Coronary artery (tissue), 2 donors: ENCODE measurements around the gene KRTAP1-5.
"Not testable (repeated sequence)": the region's sequence is repeated elsewhere in the genome, so short reads cannot be mapped to it uniquely, and the experiment has no call there.

Experiments
- DNase-seq: peaks from one replicate; pipeline ENCODE4 v3.0.0-alpha.2; 2017; ENCODE audit warnings: low spot score
- H3K27ac ChIP-seq, 2 donors: fragments of 200-600 bp; sonication (generic); one replicate each; pipeline ENCODE4 v1.5.1; 2016 to 2019
- H3K4me3 ChIP-seq: fragments of 200-600 bp; sonication (generic); 2 replicates; pipeline ENCODE4 v1.5.1; 2016; ENCODE audit warnings: mild to moderate bottlenecking, moderate library complexity
- TF ChIP-seq, protein P1 (sequence below): fragments of 200-600 bp; sonication (generic); IDR thresholded peaks from one replicate; pipeline ENCODE4 v1.5.1; 2019; ENCODE audit warnings: antibody characterized with exemption

Gene KRTAP1-5

GRCh38 chr17:41058741-41059140 is 31.7 kb upstream of the KRTAP1-5 start:
- H3K4me3 ChIP-seq: no peak overlapping the region
- no peak for DNase-seq
- TF ChIP-seq, protein P1, sequence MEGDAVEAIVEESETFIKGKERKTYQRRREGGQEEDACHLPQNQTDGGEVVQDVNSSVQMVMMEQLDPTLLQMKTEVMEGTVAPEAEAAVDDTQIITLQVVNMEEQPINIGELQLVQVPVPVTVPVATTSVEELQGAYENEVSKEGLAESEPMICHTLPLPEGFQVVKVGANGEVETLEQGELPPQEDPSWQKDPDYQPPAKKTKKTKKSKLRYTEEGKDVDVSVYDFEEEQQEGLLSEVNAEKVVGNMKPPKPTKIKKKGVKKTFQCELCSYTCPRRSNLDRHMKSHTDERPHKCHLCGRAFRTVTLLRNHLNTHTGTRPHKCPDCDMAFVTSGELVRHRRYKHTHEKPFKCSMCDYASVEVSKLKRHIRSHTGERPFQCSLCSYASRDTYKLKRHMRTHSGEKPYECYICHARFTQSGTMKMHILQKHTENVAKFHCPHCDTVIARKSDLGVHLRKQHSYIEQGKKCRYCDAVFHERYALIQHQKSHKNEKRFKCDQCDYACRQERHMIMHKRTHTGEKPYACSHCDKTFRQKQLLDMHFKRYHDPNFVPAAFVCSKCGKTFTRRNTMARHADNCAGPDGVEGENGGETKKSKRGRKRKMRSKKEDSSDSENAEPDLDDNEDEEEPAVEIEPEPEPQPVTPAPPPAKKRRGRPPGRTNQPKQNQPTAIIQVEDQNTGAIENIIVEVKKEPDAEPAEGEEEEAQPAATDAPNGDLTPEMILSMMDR: no peak
- H3K27ac ChIP-seq: no peak overlapping the region

DNA sequence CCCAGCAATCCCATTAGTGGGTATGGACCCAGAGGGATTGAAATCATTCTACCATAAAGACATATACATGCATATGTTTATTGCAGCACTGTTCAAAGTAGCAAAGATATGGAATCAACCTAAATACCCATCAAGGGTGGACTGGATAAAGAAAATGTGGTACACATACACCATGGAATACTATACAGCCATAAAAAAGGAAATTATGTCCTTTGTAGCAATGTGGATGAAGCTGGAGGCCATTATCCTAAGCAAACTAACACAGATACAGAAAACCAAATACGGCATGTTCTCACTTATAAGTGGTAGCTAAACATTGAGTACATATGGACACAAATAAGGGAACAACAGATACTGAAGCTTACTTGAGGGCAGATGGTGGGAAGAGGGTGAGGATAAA is 30.5 kb upstream of the KRTAP1-5 start:
- TF ChIP-seq, protein P1: no peak
- H3K27ac ChIP-seq: no peak overlapping the region
- no peak overlapping the region for H3K4me3 ChIP-seq
- no peak for DNase-seq

- H3K4me3 ChIP-seq, H3K27ac ChIP-seq, DNase-seq: not testable (repeated sequence)
Measured at GRCh38 chr17:41055130-41055529, 28.1 kb upstream of the KRTAP1-5 start, which contains the start of gene KRTAP2-2. KRTAP2-2 (minus strand) TSS chr17:41055230; CDS start chr17:41055211, 19 bp downstream.

- not testable (repeated sequence) for DNase-seq, H3K27ac ChIP-seq, H3K4me3 ChIP-seq
Measured at GRCh38 chr17:41054556-41054955, 27.5 kb upstream of the KRTAP1-5 start.

- DNase-seq: no peak
- Histone ChIP-seq H3K27ac (no peak overlapping the region), H3K4me3 (no peak overlapping the region)
- TF ChIP-seq, protein P1: no peak
Measured at GRCh38 chr17:41054025-41054424, 27.0 kb upstream of the KRTAP1-5 start.

- TF ChIP-seq, protein P1: no peak
- Histone ChIP-seq H3K27ac (no peak overlapping the region), H3K4me3 (no peak overlapping the region)
- no peak for DNase-seq
Measured at GRCh38 chr17:41052566-41052965, 25.6 kb upstream of the KRTAP1-5 start.

DNA sequence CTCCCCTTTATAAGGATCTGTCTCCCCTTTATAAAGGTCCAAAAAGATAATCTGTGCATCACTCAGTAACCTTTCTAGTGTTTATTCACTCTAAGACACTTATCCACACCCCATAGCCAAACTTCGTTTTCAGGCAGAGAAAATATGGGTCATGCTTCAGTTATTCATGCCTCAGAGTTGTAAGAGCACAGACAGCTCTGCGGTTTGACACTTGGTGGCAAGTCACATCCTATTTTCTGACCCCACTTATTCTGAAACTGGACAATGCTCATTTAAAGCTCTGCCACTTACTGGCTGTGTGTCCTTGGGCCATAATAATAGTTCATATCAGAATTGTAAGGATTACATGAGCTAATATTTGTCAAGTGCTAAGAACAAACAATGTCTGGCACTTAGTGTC is 22.1 kb upstream of the KRTAP1-5 start:
- TF ChIP-seq, protein P1: no peak
- DNase-seq: no peak
- Histone ChIP-seq H3K4me3 (no peak overlapping the region), H3K27ac (no peak overlapping the region)

GRCh38 chr17:41048441-41048840 is 21.4 kb upstream of the KRTAP1-5 start:
- H3K4me3 ChIP-seq: no peak overlapping the region
- TF ChIP-seq, protein P1: no peak
- no peak overlapping the region for H3K27ac ChIP-seq
- DNase-seq: no peak

- not testable (repeated sequence) for DNase-seq, H3K4me3 ChIP-seq, H3K27ac ChIP-seq
Measured at GRCh38 chr17:41046735-41047465, 19.9 kb upstream of the KRTAP1-5 start, which contains the start of gene KRTAP2-1. KRTAP2-1 (minus strand) TSS chr17:41047316; CDS start chr17:41047267, 49 bp downstream.
